NCI-H345 treated with DMSO at 0.1 percent for 48 hours (cell line): ENCODE data around the gene C20orf144.

Source experiments
- DNase-seq: peaks from one replicate; lab custom pipeline; 2025; ENCODE audit not compliant: unreplicated experiment; lab: John Stamatoyannopoulos, UW

The C20orf144 gene

DNA sequence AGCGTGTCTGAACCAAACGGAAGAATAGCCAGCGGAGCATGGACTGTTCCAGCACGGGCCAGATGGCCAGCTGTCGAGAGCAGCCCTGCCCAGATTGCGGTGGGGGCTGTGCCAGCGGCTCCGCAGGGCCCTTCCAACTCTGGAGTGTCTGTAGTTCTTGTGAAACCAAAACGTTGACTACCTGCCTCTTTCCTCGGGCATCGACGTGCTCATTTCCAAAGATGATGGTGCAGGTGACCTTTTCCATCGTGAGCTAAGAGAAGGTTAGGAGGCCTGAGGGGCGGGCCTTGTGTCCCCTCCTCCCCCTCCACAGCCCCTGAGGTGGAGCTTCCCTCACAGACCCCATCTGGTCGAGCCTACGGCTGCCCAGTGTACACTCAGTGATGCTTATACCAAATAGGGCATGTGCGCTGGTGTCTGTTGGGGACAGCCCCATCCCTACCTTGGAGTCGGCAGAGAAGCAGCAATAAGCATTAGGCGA lies 12.9 kb upstream of the C20orf144 start:
- DNase-seq, result no peak

DNA sequence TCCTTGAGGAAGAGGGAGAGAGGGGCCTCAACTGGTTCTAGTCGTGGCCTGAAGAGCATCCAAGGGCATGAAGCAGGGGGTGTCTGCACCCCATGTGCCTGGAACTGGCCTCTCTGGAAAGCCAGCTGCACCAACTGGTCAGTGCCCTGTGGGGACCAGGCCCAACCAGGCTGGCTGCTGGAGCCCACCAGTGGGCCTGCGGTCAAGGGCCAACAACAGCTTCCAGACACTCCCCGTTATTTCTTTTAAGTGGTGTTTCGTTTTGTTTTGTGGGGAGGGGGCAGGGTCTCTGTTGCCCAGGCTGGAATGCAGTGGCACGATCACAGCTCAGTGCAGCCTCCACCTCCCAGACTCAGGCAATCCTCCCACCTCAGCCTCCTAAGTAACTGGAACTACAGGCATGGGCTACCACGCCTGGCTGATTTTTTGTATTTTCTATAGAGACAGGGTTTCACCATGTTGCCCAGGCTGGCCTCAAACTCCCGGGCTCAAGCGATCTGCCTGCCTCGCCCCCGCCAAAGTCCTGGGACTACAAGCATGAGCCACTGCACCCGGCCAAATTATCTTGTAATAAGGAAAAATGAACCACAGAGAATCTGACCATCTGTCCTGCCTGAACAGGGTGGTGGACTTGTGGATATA lies 11.9 kb upstream of the C20orf144 start:
- no peak for DNase-seq

DNA sequence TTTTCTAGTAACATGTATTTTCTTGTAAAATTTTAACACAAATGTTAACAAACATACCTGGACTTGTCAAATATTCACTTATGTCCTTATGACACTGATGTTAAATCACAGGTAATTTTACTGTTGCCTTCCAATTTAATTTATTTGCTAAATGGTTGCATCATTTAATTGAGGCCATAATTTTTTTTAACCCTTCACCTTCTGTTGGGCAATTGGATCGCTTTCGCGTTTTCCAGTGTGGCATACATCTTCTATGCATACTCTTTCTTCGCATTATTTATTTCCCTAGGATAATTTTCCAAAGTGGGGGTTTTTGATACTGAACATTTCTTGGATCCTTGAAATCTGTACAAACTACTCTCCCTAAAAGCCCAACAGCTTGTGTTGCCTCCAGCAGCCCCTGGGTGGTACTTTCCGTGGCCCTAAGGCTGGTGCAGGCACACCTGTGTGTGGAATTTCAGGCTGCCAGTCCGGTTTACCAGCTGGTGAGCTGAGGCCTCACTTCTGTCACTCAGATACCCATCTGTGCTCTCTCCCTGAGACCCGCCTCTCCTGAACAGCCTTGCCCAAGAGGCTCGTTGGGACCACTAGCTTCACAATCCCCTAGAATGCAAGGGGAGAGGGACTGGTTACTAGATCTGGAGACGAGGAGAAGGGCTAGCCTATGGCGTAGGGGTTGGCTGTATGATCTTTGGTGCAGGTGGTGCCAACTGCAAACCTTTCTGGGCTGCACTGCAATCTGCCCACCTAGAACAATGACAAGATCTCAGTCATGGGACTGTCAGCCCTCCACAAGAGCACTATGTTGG lies 11.2 kb upstream of the C20orf144 start:
- DNase-seq, result peak; percentile 58

DNA sequence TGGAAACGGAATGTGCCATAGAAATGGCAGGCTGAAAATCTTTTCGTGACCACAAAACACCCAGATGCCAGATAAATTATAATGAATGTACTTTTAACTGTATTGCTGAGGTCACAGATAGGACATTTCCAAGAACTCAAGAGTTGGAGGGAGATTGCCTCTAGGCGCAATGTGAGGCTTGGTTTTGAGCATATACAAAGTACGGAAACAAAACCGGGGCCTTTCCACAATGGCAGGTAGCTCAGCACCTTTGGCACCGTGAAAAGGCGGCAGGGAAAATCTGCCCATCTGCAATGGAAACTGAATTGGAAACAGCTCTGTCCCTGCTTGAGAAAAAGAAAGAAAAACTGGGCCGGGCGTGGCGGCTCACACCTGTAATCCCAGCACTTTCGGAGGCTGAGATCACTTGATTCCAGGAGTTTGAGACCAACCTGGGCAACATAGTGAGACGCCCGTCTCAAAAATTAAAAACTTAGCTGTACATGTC lies 10.5 kb upstream of the C20orf144 start:
- DNase-seq, result no peak

DNA sequence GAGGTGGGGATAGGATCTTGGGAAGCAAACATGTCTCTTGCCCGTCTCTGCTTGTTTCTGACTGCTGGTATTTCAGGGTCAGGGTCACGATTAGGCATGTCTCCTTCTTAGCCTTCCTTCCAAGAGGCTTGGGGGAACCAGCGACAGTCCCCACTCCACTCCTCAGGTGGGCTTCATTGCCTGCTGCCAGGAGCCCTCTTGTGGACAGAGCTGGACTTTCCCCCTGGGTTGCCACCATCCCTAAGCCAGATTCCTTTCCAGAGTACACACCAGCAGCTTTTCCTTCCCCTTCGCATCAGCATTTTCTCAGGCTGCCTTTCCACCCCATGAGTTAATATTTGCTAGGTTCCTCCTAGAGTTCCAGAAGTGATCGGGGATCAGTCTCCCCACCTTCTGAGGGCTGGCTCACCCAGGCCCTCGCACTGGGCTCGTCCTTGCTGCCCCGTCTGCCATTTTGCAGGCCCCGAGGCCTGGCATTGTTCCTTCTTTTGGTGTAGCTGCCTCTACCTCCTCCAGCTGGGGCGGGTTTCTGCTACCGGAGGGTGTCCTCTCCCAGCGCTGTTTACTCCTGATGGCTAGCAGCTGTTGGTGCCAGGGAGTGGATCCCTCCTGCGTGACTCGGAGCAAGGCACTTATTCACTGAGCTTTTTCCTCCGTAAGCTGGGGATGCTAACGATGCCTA lies 8.8 kb upstream of the C20orf144 start:
- peak; percentile 64 for DNase-seq

DNA sequence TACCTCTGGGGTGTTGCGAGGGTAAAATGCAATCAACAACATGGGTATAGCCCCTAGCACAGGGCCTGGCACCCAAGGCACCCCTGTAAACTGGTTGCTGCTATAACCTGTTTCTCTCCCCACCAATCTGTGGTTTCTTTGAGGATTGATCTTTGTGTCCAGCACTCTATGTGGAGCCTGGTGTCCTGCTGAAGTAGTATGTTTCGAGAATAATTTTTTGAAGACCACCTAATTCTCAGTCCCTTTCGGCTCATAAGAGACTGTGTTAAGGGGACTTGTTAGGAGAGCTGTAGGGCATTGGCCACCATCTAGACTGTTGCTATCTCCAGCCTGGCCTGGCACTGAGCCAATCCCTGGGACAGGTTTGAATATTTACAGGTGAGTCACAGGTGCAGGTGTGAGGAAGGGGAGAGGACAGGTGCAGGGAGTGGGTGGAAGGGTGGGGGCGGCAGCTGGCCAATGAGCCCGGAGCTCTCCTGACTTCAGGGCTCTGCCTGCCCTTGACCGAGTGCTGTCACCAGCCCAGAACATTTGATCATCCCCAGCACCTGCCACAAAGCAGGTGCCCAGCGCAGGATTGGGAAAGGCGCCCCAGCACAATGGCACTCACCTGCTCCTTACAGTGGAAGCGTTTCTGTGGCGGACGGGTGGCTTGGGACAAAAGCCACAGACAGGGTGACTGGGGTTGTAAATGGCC lies 8.1 kb upstream of the C20orf144 start:
- peak; percentile 97 for DNase-seq

DNA sequence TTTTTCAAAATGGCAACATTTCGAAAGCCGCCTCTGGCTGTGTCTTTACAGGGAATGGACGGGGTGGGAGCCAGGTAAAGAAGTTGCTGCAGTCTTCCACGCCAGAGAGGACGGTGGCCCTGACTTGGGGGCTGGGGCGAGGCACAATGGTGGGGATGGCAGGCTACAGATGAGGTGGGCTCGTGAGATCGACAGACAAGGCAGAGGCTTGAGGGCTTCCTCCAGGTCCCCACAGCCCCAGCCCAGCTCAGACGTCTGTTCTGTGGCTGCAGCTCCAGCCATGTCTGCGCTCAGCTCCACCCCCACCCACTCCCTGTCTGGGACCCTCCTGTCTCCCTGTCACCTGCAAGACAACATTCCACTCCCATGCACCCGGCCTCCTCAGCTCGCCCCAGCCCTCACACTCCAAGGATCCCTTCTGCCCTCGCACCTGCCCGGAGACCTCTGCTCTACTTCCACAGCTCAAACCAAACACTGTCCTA lies 7.4 kb upstream of the C20orf144 start:
- DNase-seq, result no peak

DNA sequence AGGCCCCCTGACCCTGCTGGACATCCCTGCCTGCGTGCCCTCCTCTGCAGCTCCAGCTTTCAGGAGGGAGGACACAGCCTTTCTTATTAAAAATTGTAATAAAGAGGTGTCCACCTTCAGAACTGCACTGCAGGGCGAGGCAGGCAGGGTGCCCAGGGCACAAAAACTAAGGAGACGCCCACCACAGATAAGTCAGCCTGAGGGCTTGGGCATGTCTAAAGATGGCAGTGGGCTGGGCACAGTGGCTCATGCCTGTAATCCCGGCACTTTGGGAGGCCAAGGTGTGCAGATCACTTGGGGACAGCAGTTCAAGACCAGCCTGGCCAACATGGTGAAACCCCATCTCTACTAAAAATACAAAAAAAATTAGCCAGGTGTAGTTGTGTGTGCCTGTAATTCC lies 7.0 kb upstream of the C20orf144 start:
- DNase-seq, result no peak

DNA sequence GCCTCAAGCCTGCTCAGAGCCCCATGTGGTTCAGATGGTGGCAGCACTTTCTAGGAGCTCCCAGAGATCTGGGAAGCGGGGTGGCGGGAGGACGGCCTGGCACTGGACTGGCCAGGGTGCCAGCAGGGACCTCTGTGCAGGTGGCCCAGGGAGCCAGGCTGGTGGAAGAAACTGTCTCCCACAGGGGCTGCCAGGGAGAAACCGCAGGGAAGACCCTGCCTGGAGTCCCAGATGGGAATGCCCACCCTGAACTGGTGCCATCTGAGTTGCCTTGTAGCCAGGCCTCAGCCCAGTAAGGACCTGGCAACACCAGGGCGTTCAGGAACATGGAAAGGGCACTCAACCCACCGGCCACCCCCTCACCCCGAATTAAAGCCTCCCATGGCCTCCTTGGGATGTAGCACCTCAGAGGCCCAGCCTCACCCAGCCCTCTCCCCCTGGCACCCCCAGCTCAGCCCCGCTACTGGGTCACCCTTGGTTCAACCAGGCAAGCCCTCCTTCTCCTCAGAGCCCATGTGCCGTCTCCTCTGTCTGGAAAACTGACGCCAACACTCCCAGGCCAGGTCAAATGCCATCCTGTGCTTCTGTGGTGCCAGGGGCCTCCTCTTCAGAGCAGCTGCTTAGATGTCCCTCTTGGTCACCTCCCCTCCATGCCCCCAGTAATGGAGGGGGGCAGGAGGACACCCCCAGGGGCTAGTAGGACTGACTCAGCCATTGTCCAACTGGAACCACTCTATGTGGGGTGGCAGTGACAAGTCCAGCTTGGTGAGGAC lies 5.9 kb upstream of the C20orf144 start:
- DNase-seq, result no peak

DNA sequence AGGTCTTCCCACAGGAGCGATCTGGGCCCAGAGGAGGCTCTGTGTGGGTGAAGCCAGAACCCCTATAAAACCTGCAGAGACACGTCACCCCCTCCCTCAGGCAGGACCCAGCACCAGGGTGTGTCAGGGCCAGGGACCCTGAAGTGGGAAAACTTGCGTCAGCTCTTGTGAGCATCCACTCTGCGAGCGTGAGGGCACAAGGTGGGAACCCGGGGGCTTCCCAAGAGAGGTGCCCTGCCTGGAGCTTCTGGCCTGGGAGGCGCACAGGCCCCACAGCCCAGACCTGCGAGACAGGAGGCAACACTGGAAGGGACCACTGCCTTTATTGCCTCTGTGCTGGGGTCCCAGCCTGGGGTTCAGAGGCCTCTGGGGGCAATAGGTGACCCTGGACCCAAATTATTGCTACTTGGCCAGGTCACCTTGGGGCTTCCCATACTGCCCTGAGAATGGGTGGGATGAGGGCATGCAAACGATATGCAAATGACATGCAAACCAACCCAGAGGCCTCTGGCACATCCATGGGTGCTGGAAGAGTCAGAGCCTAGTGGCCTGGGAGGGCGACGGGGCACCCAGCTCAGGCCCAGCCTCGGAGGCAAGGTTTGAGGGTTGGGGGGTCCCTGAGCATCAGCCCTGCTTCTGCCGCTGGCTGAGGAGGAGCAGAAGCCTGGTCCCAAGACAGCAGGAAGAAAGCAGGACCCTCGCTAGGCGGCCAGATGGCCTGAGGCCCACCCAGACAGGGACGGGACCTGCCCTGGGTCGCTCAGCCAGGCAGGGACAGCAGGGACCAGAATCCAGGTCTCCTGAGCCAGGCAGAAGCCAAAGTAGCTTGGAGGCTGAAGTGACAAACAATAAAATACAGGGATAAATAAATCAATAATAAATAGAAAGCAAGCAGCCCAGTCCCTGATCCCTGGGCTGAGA lies 5.1 kb upstream of the C20orf144 start:
- DNase-seq, result no peak

DNA sequence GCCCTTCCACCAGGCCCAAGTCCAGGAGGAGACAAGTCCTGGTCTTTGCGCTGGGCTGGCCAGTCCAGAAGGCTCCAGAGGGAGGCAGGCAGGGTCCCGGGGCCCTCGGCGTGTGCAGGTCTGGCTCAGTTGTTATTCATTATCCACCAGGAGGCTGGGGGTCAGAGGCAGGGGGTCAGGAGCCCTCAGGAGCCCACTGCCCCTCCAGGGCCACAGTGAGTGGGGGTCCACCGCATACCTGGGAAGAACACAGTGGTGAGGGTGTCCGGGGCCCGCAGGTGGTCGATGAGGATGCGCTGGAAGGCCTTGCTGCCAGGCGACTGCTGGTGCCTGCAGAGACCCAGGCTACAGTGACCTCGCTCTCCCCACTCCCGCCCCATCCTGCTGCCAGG lies 4.4 kb upstream of the C20orf144 start:
- no peak for DNase-seq

DNA sequence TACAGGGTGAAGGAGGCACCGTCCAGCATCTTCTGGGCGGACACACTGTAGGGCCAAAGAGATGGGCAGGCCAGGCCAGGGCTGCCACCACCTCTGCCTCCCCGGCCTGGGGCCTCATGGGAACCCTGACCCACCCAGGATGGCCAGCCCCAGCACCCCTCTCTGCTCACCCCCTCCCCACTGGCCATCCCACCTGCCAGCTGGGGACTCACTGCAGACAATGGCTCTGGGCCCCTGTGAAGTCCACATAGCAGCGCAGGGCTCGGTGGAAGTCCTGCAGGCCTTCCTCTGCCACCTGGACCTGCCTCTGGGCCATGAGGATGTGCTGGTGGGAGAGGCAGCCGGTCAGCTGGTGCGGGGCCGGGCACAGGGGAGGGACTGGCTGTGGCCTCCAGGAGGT lies 3.6 kb upstream of the C20orf144 start:
- no peak for DNase-seq

DNA sequence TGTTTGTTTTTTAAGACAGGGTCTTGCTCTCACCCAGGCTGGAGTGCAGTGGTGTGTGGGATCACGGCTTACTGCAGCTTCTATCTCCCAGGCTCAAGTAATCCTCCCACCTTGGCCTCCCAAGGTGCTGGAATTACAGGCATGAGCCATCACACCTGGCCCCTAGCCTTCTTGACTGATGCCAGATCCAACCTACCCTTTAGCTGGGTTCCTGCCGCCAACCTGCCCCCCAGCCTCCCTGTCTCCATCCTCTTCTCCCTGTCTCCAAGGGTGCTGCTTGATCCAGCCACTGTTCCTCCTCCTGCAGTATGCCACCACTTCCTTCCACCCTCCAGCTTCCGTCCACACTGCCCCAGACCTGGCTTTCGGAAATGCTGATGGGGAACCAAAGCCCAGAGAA lies 3.2 kb upstream of the C20orf144 start:
- DNase-seq, result no peak

DNA sequence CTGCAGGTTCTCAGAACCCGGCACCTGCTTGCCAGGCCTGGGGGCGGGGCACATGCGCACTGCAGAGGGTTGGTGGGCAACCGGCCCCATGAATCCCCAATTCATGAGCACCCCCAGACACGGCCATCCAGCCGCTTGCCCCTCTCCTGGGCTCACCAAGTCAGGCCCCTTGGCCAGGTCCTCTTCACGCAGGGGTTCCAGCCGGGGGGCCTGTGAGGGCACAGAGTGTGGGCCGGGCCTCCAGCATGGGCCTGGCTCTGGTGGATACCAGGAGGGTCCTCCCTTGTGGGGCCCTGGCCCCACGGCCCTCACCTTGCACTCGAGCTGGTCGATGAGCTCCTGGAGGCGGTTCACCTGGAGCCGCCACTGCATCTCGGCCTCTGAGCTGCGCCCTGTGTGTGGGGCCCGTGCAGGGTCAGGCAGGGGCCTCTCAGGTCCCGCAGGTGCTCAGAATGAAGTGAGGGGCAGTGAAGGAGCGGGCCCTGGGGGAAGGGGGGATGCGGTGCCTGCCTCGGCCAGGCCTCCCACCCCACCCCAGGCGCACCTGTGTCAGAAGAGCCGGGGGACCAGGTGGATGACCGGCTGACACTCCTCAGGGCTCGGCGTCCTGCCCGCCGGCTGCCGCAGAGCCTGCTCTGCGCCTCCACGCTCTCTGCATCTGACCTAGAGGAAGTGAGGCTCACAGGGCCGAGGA lies 2.6 kb upstream of the C20orf144 start:
- DNase-seq, result no peak

DNA sequence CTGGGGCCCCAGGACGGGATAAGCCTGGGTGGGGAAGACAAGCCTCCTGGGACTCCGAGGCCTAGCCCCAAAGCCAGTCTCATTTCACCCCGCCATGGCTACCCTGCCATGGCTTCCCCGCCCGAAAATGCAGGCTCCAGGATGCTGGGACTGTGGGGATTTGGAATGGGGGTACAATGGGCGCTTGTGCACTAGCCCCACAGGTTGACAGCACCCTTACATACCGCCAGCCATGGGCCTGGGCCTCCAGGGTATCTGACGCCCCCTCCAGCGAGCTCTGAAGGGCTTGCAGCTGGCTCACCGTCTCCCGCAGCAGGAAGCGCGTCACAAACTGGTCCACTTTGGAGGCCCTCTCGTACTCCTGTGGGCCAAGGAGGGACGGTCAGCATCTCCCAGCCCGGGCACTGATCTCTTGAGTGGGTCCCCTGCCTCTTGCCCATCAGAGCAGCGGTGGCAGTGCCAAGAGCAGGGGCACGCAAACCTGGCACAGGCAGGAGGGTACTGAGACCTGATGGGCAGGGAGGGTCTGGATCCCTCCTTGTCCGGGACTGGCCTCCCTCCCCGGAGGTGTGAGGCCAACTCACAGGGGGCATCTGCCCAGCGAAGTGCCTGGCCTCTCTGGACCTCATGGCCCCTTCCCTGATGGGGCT lies 2.0 kb upstream of the C20orf144 start:
- DNase-seq, result no peak

DNA sequence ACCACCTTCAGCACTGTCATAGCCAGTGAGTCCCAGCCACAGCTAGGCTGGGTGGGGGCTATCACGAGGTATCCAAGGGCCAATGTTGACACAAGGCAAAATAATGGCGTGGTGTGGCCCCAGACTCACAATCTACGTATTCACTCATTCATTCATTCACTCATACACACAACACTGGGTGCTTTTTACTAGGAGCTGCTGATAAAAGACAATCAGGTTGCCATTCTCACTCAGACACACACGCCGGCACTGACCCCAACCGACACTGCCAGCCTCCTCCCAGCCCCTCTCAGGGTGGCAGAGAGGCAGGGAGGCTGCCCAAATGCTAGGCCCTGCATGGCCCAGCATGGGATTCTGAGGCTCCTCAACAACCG lies 1.5 kb upstream of the C20orf144 start:
- no peak for DNase-seq

DNA sequence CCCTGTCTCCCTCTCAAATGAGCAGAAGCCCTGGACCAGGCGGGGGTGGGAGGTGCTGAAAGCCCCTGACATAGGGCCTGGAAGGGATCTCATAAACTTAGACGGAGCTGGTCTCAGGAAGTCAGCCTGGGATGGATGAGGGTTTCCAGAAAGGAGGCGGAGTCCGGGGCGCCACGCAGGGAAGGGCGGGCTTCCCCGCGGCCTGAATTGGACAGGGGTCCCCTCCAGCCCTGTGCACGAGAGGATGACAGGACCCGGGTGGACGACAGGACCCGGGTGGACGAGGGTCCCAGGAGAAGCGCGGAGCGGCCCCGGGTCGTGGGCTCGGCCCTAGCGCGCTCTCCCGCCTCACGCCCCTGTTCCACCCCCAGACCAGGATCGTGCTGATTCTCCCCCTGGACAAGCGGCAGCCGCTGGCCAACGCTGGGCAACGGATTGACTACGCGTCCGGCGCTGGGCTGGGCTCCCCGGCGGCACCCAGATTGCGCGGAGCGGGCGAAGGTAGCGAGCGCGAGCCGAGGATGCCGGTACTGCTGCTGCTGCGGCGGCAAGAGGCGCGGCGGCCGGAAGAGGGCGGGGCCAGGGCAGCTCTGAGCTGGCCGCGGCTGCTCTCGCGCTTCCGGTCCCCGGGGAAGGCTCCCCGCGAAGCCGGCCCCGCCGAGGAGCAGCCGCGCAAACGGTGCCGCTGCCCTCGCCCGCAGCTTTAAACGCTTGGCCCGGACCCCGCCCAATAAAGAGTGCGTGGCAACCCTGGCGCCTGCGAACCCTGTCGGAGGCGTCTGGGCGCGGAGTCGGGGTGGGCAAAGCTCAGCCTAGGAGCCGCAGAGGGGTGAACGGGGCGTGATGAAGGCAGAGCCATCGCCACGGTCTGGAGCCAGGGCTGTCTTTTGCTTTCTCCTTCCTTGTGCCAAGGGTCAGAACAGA lies 1.3 kb downstream of the C20orf144 start:
- DNase-seq, result peak; percentile 74
